Stimulated activated naive B cell treated with anti-CD40 and anti-IgM and Interleukin-4, amounts not matched to agents 10 μg/mL and 1 μg/mL and 100 μg/mL, for 72 hours (primary cell): ENCODE measurements around the gene SLC12A6.
"Not testable (repeated sequence)": the region's sequence is repeated elsewhere in the genome, so short reads cannot be mapped to it uniquely, and the experiment has no call there.

Experiments
- ATAC-seq, 2 donors: fragments of 150-1000 bp; cut with Tn5 transposase; replicated peaks; 2 replicates each; pipeline ENCODE4 v1.10.0; 2021; ENCODE audit warnings: moderate library complexity in 1 of 2
- DNase-seq: peaks from one replicate; pipeline ENCODE4 v3.0.0; 2021
- H3K27ac Mint-ChIP-seq: one replicate; pipeline ENCODE4 v1.8.0; 2022; ENCODE audit warnings: mild to moderate bottlenecking, mixed read lengths
- H3K27me3 Mint-ChIP-seq, 2 donors: one replicate each; pipeline ENCODE4 v1.8.0; 2022; ENCODE audit warnings: mixed read lengths in 2 of 2
- H3K36me3 Mint-ChIP-seq, 2 donors: one replicate each; pipeline ENCODE4 v1.8.0; 2022; ENCODE audit warnings: mixed read lengths in 2 of 2, mild to moderate bottlenecking in 1 of 2
- H3K4me1 Mint-ChIP-seq, 2 donors: one replicate each; pipeline ENCODE4 v1.8.0; 2022; ENCODE audit warnings: mixed read lengths in 2 of 2, mild to moderate bottlenecking in 1 of 2
- H3K4me3 Mint-ChIP-seq, 2 donors: one replicate each; pipeline ENCODE4 v1.8.0; 2022; ENCODE audit warnings: mild to moderate bottlenecking in 2 of 2, mixed read lengths in 2 of 2, moderate library complexity in 1 of 2
- H3K9me3 Mint-ChIP-seq, 2 donors: one replicate each; pipeline ENCODE4 v1.8.0; 2022; ENCODE audit warnings: mixed read lengths in 2 of 2, mild to moderate bottlenecking in 1 of 2

The SLC12A6 gene

GRCh38 chr15:34365091-34365825 lies 27.7 kb upstream of the SLC12A6 start:
- Mint-ChIP-seq H3K9me3 (no peaks in the 10 kb centered on the region), H3K27me3 (no peaks in the 10 kb centered on the region), H3K4me1 (peaks cover 35 to 48% of the 10 kb centered on the region in 2 donors), H3K36me3 (peaks cover 17 to 28% of the 10 kb centered on the region in 2 donors), H3K27ac (no peak overlapping the region), H3K4me3 (peak overlapping the region; percentile 90 to 99)
- ATAC-seq, result no peak
- no peak for DNase-seq

GRCh38 chr15:34364041-34364440 lies 26.5 kb upstream of the SLC12A6 start:
- Mint-ChIP-seq H3K9me3 (no peaks in the 10 kb centered on the region), H3K4me1 (peaks cover 32 to 35% of the 10 kb centered on the region in 2 donors), H3K27ac (no peak overlapping the region), H3K4me3 (no peak overlapping the region), H3K36me3 (peaks cover 21 to 40% of the 10 kb centered on the region in 2 donors), H3K27me3 (no peaks in the 10 kb centered on the region)
- no peak for DNase-seq
- no peak for ATAC-seq

- DNase-seq (no peak), ATAC-seq (no peak)
- Mint-ChIP-seq H3K27ac (no peak overlapping the region), H3K27me3 (no peaks in the 10 kb centered on the region), H3K4me3 (no peak overlapping the region), H3K4me1 (peaks cover 24 to 25% of the 10 kb centered on the region in 2 donors), H3K9me3 (no peaks in the 10 kb centered on the region), H3K36me3 (peaks cover 27 to 54% of the 10 kb centered on the region in 2 donors)
Measured at GRCh38 chr15:34362047-34362773, 24.6 kb upstream of the SLC12A6 start.

- DNase-seq (no peak), ATAC-seq (no peak)
- Mint-ChIP-seq H3K9me3 (no peaks in the 10 kb centered on the region), H3K27ac (no peak overlapping the region), H3K36me3 (peaks cover 30 to 59% of the 10 kb centered on the region in 2 donors), H3K4me1 (peaks cover 19 to 22% of the 10 kb centered on the region in 2 donors), H3K27me3 (no peaks in the 10 kb centered on the region), H3K4me3 (no peak overlapping the region)
Measured at GRCh38 chr15:34361278-34361677, 23.7 kb upstream of the SLC12A6 start.

GRCh38 chr15:34360298-34360697 lies 22.7 kb upstream of the SLC12A6 start:
- peaks cover 9 to 15% of the 10 kb centered on the region in 2 donors for H3K4me1 Mint-ChIP-seq
- DNase-seq (no peak), ATAC-seq (no peak)
- no peaks in the 10 kb centered on the region for H3K27me3 Mint-ChIP-seq
- peaks cover 33 to 66% of the 10 kb centered on the region in 2 donors for H3K36me3 Mint-ChIP-seq
- no peak overlapping the region for H3K4me3 Mint-ChIP-seq
- H3K27ac Mint-ChIP-seq, result no peak overlapping the region
- no peaks in the 10 kb centered on the region for H3K9me3 Mint-ChIP-seq

GRCh38 chr15:34359416-34359815 lies 21.8 kb upstream of the SLC12A6 start:
- Mint-ChIP-seq H3K4me3 (no peak overlapping the region), H3K9me3 (no peaks in the 10 kb centered on the region), H3K27me3 (no peaks in the 10 kb centered on the region), H3K4me1 (peaks cover 6 to 10% of the 10 kb centered on the region in 2 donors), H3K27ac (no peak overlapping the region), H3K36me3 (peaks cover 29 to 63% of the 10 kb centered on the region in 2 donors)
- no peak for ATAC-seq
- no peak for DNase-seq

- no peak for ATAC-seq
- Mint-ChIP-seq H3K4me1 (peaks cover 6 to 10% of the 10 kb centered on the region in 2 donors), H3K36me3 (peaks cover 29 to 66% of the 10 kb centered on the region in 2 donors), H3K27ac (no peak overlapping the region), H3K4me3 (no peak overlapping the region), H3K27me3 (no peaks in the 10 kb centered on the region), H3K9me3 (no peaks in the 10 kb centered on the region)
- no peak for DNase-seq
Measured at GRCh38 chr15:34358948-34359347, 21.4 kb upstream of the SLC12A6 start.

- H3K9me3 Mint-ChIP-seq, result no peaks in the 10 kb centered on the region
- no peak overlapping the region for H3K4me3 Mint-ChIP-seq
- DNase-seq (no peak), ATAC-seq (no peak)
- H3K27me3 Mint-ChIP-seq, result no peaks in the 10 kb centered on the region
- H3K36me3 Mint-ChIP-seq, result peaks cover 30 to 69% of the 10 kb centered on the region in 2 donors
- H3K4me1 Mint-ChIP-seq, result peaks cover 6 to 8% of the 10 kb centered on the region in 2 donors
- no peak overlapping the region for H3K27ac Mint-ChIP-seq
Measured at GRCh38 chr15:34358367-34358766, 20.8 kb upstream of the SLC12A6 start.

- H3K36me3 Mint-ChIP-seq, result peaks cover 29 to 65% of the 10 kb centered on the region in 2 donors
- no peak overlapping the region for H3K4me3 Mint-ChIP-seq
- H3K27ac Mint-ChIP-seq, result no peak overlapping the region
- DNase-seq (no peak), ATAC-seq (no peak)
- no peaks in the 10 kb centered on the region for H3K27me3 Mint-ChIP-seq
- peaks cover 2 to 3% of the 10 kb centered on the region in 2 donors for H3K4me1 Mint-ChIP-seq
- no peaks in the 10 kb centered on the region for H3K9me3 Mint-ChIP-seq
Measured at GRCh38 chr15:34357653-34358052, 20.1 kb upstream of the SLC12A6 start.

- Mint-ChIP-seq H3K9me3 (no peaks in the 10 kb centered on the region), H3K4me3 (no peak overlapping the region), H3K27ac (no peak overlapping the region), H3K4me1 (peaks cover 0 to 4% of the 10 kb centered on the region in 2 donors), H3K36me3 (peaks cover 24 to 51% of the 10 kb centered on the region in 2 donors), H3K27me3 (no peaks in the 10 kb centered on the region)
- ATAC-seq, result no peak
- DNase-seq, result no peak
Measured at GRCh38 chr15:34355241-34355640, 17.7 kb upstream of the SLC12A6 start.

GRCh38 chr15:34354286-34354685 lies 16.7 kb upstream of the SLC12A6 start:
- Mint-ChIP-seq H3K4me3 (no peak overlapping the region), H3K36me3 (peaks cover 20 to 42% of the 10 kb centered on the region in 2 donors), H3K4me1 (peaks cover 0 to 2% of the 10 kb centered on the region in 2 donors), H3K9me3 (no peaks in the 10 kb centered on the region), H3K27ac (no peak overlapping the region), H3K27me3 (no peaks in the 10 kb centered on the region)
- no peak for ATAC-seq
- DNase-seq, result no peak

- Mint-ChIP-seq H3K4me1 (peaks cover 0 to 2% of the 10 kb centered on the region in 2 donors), H3K27me3 (no peaks in the 10 kb centered on the region), H3K4me3 (no peak overlapping the region), H3K9me3 (no peaks in the 10 kb centered on the region), H3K36me3 (peaks cover 20 to 35% of the 10 kb centered on the region in 2 donors), H3K27ac (no peak overlapping the region)
- DNase-seq (no peak), ATAC-seq (no peak)
Measured at GRCh38 chr15:34353627-34354026, 16.0 kb upstream of the SLC12A6 start.

- not testable (repeated sequence) for ATAC-seq, H3K9me3 Mint-ChIP-seq, DNase-seq, H3K27me3 Mint-ChIP-seq, H3K27ac Mint-ChIP-seq, H3K4me1 Mint-ChIP-seq, H3K4me3 Mint-ChIP-seq
- peaks cover 19 to 31% of the 10 kb centered on the region in 2 donors for H3K36me3 Mint-ChIP-seq
Measured at GRCh38 chr15:34352996-34353395, 15.4 kb upstream of the SLC12A6 start.

- Mint-ChIP-seq H3K27me3 (peaks cover 0 to 5% of the 10 kb centered on the region in 2 donors), H3K27ac (no peak overlapping the region), H3K36me3 (peaks cover 8 to 13% of the 10 kb centered on the region in 2 donors), H3K9me3 (no peaks in the 10 kb centered on the region), H3K4me3 (no peak overlapping the region), H3K4me1 (peaks cover 0 to 2% of the 10 kb centered on the region in 2 donors)
- ATAC-seq (no peak), DNase-seq (no peak)
Measured at GRCh38 chr15:34349769-34350168, 12.2 kb upstream of the SLC12A6 start.
